ENCODE data around the gene MYL2.

The MYL2 gene

GRCh38 chr12:110896559-110896958 is 23.8 kb downstream of the MYL2 start:
- DNase-seq (ENCODE audit: low spot score): no peak

DNA sequence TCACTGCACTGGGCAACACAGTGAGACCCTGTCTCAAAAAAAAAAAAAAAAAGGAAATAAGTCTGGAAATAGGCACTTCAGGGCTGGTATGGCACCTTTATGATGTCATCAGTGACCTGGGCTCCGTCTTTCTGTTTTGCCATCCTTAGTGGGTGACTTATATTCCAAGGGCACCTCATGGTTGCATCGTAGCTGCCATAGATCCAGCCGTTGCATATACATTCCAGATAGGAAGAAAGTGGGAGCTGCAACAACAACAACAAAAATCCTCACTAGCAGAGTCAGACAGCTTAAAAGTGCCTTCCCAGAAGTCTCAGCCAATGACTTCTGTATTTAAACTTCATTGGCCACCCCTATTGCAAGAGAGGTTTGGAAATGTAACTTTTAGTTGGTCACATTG is 26.4 kb downstream of the MYL2 start:
- no peak for DNase-seq (ENCODE audit: low spot score)

- DNase-seq (ENCODE audit: low spot score): no peak
Measured at GRCh38 chr12:110889361-110889760, 31.0 kb downstream of the MYL2 start.

DNA sequence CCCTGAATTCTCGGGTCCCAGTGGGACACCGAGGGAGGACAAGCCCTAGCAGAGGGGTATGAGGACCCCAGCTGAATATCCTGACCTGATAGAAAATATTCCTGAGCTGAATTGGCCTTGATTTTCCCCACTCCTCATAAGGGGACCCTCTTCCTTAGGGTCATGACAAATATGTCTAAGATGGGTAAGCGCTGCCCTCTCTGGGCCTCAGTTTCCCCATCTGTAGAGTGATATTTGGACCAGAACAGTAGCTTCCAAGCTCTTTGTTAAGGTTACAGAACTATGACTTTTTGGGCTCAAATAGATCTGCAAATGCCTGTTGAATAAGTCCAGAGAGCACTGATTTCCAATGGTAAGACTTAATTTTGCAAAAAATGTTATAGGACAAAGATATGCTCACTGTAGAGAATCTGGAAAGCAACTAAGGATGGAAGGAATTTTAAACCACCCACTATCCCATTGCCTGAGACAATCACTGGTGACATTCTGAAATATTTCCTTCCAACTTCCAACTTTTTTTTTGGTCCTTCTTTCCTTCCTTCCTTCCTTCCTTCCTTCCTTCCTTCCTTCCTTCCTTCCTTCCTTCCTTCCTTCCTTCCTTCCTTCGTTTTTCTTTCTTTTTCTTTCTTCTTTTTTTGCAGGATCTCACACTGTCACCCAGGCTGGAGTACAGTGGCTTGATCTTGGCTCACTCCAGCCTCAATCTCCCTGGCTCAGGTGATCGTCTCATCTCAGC is 32.0 kb downstream of the MYL2 start:
- no peak for DNase-seq (ENCODE audit: low spot score)

DNA sequence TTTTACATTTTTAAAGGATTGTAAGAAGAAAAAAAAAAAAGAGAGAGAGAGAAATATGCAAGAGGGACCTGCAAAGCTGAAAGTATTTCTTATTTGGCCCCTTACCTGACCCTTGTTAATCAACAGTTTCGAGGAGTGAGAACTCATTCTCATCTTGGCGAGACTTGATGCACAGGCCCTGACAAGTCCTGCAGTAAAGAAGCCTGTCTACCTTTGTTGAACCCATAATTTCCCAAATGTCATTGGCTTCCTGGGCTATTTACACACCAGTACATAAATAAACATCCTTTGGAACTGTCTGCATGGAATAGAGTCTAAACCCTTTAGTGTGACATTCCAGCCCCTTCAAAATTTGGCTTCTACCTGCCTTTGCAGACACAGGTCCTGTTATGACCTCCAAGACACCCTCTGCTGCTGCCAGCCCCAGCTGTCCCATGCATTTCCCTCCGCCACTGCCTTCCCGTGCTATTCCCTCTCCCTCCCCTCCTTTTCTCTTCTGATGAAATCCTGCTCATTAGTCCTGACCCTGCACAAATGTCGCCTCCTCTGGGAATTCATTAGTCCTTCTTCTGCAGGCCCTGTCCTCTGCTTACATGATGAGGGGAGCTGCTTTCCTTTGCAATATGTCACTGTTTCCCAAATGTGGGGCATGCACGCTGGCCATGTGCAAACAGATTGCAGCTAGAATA is 35.1 kb downstream of the MYL2 start:
- DNase-seq (ENCODE audit: low spot score): no peak

DNA sequence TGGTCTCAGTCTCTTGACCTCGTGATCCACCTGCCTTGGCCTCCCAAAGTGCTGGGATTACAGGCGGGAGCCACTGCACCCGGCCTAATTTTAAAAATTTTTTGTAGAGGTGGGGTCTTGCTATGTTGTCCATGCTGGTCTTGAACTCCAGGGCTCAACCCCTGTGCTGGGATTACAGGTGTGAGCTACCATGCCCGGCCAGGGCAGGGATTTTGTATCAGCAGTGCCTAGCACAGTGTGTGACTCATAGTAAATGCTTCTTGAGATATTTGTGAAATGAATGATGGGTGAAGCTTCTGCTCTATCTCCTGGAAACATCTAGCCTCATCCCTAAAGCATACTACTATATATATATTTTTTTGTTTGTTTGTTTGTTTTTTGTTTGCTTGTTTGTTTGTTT is 37.1 kb downstream of the MYL2 start:
- DNase-seq (ENCODE audit: low spot score): no peak

DNA sequence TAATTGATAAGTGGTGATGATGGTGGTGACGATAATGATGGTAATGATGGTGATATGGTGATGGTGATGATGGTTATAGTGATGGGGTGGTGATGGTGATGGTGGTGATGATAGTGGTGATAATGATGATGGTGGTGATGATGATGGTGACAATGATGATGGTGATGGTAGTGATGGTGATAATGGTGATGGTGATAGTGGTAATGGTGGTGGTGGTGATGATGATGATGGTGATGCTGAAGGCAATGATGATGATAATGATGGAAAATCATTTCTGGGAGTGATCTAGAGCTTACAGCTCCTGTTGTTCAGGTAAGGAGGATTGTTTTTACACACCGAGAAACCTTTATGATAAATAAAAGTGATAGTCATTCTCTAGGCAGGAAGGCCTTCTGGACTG is 39.7 kb downstream of the MYL2 start:
- DNase-seq (ENCODE audit: low spot score): no peak

GRCh38 chr12:110874781-110875180 is 45.6 kb downstream of the MYL2 start:
- no peak for DNase-seq (ENCODE audit: low spot score)

DNA sequence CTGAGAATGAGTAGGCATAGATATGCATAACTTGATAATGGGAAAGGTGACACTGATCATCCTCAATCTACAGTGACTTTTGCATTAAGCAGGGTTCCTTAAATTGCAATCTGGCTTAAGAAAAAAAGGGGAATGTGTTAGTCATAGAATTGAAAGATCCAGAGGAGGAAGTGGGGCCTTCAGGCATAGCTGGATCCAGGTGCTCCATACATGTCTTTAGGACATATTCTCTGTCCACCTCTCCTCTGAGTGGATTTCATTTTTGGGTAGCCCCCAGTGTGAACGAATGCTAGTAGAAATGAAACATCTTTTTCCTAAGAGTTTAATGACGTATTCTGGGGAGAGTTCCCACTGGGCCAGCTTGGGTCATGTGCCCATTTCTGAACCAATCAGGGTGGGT is 46.0 kb downstream of the MYL2 start:
- DNase-seq (ENCODE audit: low spot score): no peak

DNA sequence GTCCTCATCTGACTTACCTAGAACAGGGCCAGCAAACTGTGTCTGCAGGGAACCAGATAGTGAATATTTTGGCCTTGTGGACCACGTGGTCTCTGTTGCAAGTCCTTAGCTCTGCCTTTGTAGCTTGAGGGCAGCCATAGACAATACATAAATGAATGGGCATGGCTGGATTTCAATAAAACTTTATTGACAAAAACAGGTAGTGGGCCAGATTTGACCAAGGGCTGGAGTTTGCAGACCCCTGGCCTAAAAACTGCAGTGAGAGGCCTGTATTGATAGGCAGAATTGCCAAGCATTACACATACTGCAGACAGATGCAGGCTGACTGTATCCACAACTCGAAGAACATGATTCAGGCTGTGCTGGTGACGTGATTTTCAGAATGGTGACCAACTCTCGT is 48.3 kb downstream of the MYL2 start:
- no peak for DNase-seq (ENCODE audit: low spot score)

DNA sequence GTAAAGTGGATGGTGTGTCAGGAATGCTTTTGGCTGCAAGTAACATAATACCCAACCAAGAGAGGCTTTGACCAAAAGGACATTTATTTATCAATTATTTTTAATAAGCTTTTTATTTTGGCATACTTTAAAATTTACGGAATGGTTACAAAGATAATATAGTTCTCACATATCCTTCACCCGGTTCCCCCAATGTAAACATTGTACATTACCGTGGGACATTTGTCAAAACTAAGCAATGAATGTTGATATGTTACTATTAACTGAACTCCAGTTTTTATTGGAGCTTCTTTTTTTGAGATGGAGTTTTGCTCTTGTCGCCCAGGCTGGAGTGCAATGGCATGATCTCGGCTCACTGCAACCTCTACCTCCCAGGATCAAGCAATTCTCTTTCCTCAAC is 50.6 kb downstream of the MYL2 start:
- no peak for DNase-seq (ENCODE audit: low spot score)

GRCh38 chr12:110869026-110869425 is 51.4 kb downstream of the MYL2 start:
- DNase-seq (ENCODE audit: low spot score): no peak

GRCh38 chr12:110865521-110865920 is 54.9 kb downstream of the MYL2 start:
- DNase-seq (ENCODE audit: low spot score): no peak

GRCh38 chr12:110863161-110863560 is 57.2 kb downstream of the MYL2 start:
- DNase-seq (ENCODE audit: low spot score): no peak

- no peak for DNase-seq (ENCODE audit: low spot score)
Measured at GRCh38 chr12:110862329-110862728, 58.0 kb downstream of the MYL2 start.

DNA sequence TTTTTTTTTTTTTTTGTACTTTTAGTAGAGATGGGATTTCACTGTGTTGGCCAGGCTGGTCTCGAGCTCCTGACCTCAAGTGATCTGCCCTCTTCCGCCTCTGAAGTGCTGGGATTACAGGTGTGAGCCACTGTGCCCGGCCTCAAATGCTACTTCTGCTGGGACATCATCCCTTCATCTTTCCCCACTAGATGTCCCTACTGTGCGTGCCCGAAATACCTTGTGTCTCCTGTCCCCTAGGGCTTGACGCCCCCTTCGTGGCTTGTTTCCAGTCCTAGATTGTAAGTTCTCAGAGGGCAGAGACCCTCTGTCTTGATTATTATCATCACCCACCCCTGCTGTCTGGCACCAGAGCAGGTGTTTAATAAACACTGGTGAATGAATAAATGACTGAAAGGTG is 58.6 kb downstream of the MYL2 start:
- no peak for DNase-seq (ENCODE audit: low spot score)

Measured in hepatic stellate cell (primary cell).